ENCODE data around the gene KLF9.

DNA sequence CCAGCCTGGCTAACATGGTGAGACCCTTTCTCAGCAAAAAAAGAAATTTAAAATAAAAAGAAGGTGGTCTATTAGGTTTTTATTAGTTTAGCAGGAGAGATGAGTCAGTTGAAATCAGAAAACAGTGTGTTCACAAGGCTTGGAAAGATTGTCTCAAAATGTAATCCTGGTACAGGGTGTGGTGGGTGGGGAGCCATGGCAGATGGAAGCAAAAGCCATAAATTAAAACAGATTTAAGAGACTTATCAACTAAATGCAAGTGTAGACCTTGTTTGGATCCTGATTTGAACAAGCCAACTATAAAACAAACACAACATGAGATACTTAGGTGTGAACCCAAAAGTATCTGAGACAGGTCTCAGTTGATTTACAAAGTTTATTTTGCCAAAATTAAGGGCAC lies 42.8 kb upstream of the KLF9 start:
- TF ChIP-seq, protein P1, sequence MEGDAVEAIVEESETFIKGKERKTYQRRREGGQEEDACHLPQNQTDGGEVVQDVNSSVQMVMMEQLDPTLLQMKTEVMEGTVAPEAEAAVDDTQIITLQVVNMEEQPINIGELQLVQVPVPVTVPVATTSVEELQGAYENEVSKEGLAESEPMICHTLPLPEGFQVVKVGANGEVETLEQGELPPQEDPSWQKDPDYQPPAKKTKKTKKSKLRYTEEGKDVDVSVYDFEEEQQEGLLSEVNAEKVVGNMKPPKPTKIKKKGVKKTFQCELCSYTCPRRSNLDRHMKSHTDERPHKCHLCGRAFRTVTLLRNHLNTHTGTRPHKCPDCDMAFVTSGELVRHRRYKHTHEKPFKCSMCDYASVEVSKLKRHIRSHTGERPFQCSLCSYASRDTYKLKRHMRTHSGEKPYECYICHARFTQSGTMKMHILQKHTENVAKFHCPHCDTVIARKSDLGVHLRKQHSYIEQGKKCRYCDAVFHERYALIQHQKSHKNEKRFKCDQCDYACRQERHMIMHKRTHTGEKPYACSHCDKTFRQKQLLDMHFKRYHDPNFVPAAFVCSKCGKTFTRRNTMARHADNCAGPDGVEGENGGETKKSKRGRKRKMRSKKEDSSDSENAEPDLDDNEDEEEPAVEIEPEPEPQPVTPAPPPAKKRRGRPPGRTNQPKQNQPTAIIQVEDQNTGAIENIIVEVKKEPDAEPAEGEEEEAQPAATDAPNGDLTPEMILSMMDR (IDR thresholded peaks at IDR 0.05): no peak
- TF ChIP-seq ZFX (IDR thresholded peaks at IDR 0.05; ENCODE audit: borderline replicate concordance): no peak
